HTR-8/SVneo (cell line): ENCODE measurements around the gene GATAD2A.

Source experiments
- DNase-seq: peaks from one replicate; pipeline ENCODE4 v3.0.0; 2011; ENCODE audit warnings: low spot score, mixed read lengths; ENCODE audit not compliant: insufficient read length
- FAIRE-seq: peaks from 2 replicates; lab custom pipeline; 2011; peaks lifted over from hg19 to GRCh38; lab: Jason Lieb, UNC

The GATAD2A gene

DNA sequence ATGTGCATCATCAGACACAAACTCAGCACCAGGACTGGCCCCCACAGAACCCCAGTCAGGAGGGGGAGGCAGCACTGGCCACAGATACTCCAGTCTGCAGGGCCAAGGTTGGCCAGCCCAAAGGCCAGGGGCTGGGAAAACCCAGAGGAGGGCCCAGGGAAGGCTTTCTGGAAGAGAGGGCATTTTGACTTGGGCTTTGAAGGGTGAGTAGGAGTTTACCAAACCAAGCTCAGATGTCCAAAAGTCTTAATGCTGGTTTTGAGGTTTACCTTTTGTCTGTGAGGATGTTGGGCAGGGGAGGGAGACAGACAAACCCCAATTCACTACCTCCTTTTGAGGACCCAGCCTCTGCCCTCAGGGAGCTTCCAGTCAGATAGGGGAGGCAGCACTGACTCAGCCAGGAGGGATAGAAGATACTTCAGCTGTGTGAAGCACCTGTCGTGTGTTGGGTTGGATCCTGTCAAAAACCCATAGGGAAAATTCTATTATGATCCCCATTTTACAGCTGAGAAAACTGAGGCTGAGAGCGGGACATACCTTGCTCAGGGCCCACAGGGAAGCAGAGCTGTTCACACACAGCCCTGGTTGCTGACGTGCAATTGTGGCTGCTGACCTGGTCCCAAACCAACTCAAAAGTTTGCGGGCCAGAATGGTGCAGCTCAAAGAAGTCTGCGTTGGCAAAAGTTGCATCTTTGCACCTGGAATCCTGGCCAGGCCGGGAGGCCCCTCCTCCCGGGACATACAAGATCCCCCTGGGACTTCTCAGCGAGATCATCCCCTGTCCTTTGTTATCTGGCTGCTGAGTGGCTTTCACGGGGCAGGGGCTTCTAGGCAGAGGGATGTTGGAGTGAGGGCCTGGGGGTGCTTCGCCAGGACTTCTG lies 145.7 kb downstream of the GATAD2A start:
- DNase-seq (no peak), FAIRE-seq (peak; percentile 16)

DNA sequence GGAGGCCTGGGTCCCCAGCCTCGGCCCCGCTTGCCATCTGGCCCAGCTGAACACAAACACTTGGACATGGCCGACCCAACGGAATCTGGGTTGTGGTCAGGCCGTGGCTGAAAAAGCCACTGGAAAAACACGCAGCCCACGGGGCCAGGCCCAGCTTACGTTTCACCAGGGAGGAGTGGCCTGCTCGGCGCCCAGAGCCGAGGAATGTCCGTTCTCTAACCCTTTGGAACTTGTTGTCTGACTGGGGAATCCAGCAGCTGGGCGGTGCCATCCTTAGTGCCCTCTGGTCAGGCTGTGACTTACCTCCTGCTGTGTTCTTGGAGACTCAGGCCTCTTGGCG lies 146.3 kb downstream of the GATAD2A start:
- no peak for DNase-seq
- FAIRE-seq, result no peak

DNA sequence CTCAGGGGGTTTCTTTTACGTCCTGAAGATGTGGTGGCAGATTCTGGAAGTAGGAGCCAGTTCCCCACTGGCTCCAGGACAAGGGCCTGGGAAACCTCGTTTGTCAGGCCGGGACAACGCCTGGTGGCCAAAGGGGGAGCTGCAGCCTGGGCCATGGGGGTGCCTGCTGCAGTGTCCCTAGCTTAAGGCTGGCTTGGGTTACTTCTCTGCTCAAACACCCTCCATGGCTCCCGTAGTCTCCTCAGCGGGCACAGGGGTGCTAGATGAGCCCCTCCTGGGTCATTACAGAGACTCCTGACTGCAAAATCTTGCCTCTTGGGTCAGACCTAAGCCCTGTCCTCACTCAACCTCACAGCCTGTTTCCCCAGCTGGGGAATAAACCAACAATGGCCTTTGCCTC lies 147.3 kb downstream of the GATAD2A start:
- FAIRE-seq (peak; percentile 46), DNase-seq (peak; percentile 63)

DNA sequence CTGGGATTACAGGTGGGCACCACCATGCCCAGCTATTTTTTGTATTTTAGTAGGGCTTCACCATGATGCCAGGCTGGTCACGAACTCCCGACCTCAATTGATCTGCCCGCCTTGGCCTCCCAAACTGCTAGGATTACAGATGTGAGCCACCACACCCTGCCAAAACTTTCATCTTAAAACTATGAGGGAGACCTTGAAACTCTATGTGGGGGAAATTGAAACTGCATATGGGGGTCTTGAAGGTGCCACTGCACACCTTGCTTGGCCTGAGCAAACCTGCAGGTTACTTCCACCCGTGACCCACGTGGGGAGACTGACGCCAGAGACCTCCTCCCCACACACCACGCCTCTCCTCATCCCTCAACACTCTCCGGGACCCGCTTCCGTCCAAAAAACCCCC lies 148.2 kb downstream of the GATAD2A start:
- no peak for FAIRE-seq
- DNase-seq, result no peak

DNA sequence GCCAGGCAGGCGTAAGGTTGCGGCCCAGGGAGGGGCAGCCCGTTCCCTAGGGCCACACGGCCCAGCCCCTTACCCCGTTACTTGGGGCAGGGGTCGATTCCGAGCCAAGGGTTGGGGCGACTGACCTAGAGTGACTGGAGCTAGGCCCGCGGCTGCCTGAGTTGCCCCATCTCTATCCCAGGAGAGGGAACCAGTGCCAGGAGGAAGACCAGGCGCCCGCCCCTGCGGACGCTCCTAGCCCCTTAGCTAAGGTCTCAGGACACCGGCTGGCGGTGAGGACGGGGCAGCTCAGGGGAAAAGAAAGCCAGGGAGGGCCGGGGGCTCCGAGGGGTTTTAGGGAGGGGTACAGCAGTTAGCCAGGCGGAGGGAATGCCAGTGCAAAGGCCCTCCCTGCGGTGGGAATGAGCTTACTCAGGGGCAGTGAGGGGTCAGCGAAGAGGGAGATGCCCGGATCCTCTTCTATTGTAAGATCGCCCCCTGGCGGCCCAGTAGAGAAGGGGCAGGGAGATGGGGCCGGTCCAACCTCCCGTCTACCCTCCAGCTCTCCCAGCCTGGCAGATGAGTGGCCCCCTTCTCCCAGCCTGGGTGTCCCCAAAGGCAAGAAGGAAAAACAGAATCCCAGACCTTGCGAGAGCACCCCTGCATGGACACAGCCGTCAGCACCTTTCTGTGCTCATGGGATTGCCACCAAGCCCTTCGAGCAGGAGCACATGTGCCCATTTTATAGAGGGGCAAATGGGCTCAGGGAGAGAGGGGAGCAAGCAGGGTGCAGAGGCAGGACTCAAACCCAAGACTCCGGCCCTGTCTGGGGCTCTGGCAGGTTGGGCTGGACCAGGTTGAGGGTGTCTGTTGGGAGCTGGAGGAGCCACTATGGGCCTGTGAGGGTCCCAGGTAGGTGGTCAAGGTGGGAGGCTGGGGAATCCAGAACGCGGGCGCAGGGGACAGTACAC lies 148.9 kb downstream of the GATAD2A start:
- DNase-seq (no peak), FAIRE-seq (no peak)

DNA sequence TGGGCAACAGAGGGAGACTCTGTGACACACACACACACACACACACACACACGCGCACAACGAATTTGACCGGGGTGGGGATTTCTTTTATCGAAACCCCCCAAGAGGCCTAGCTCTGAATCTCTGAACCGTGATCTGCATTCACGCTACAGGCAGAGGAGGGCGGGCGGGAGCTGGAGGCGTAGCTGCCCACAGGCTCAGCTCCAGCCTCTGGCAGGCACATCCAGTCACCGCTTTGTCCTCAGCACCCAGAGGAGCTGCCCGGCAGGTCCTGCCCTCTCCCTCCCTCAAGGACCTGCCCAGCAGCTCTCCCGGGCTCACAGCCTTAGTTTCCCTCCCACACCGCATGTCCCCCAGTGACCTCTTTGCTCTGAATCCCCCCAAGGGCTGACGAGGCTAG lies 152.6 kb downstream of the GATAD2A start:
- DNase-seq, result no peak
- FAIRE-seq, result no peak
